RWPE1 (cell line): ENCODE results near the gene SLC38A1.

ENCODE experiments used
- CTCF ChIA-PET: fragments of 350-600 bp; sonication (Branson Sonifier 250); formaldehyde crosslinking; extraction: SDS; loops from one replicate; lab custom pipeline; 2021; lab: Yijun Ruan, JAX
- POLR2A ChIA-PET: fragments of 400-600 bp; formaldehyde crosslinking; extraction: SDS; loops from one replicate; lab custom pipeline; 2020; ENCODE audit warnings: antibody characterized with exemption; ENCODE audit not compliant: low non-redundant PET; lab: Yijun Ruan, JAX
- DNase-seq: peaks from one replicate; pipeline ENCODE4 v3.0.0; 2012; ENCODE audit warnings: low spot score
- H3K27ac ChIP-seq: fragments of 450-650 bp; 2 replicates; pipeline ENCODE4 v1.5.1; 2017
- CTCF ChIP-seq: fragments of 450-650 bp; conservative IDR thresholded peaks from 2 replicates; pipeline ENCODE4 v1.5.1; 2017; ENCODE audit warnings: low read depth, mild to moderate bottlenecking

The SLC38A1 gene

GRCh38 chr12:46152456-46152855 is 116.4 kb downstream of the SLC38A1 start:
- ChIA-PET CTCF (interaction anchor here (1.0 kb wide), 1 partner anchor 12 kb away, joined by 3 read pairs; no protein-coding TSS in a partner anchor), POLR2A (no interaction called here)

GRCh38 chr12:46150735-46151134 is 118.1 kb downstream of the SLC38A1 start:
- DNase-seq, result no peak
- no peak for TF ChIP-seq CTCF
- CTCF ChIA-PET, result interaction anchor here (0.5 to 0.7 kb wide), 2 partner anchors 53 to 146 kb away, joined by 3 read pairs; no protein-coding TSS in a partner anchor
- POLR2A ChIA-PET, result no interaction called here
- H3K27ac ChIP-seq, result no peak overlapping the region

More at GRCh38 chr12:46152456-46152855, 116.4 kb downstream of the SLC38A1 start:
- DNase-seq, result no peak
- H3K27ac ChIP-seq, result no peak overlapping the region
- TF ChIP-seq CTCF, result no peak

- CTCF ChIA-PET, result interaction anchor here (0.7 kb wide), 1 partner anchor 53 kb away, joined by 3 read pairs; no protein-coding TSS in a partner anchor
- DNase-seq, result no peak
- H3K27ac ChIP-seq, result no peak overlapping the region
- no peak for TF ChIP-seq CTCF
- POLR2A ChIA-PET, result interaction anchor here (0.6 kb wide), 1 partner anchor 647 kb away, joined by 6 read pairs; no protein-coding TSS in a partner anchor
These were observed 118.9 kb downstream of the SLC38A1 start for GRCh38 chr12:46149905-46150304.

GRCh38 chr12:46149079-46149464 is 119.8 kb downstream of the SLC38A1 start:
- H3K27ac ChIP-seq, result no peak overlapping the region
- TF ChIP-seq CTCF, result no peak
- DNase-seq, result no peak
- POLR2A ChIA-PET, result no interaction called here
- CTCF ChIA-PET, result no interaction called here

GRCh38 chr12:46148327-46149078 is 120.3 kb downstream of the SLC38A1 start:
- ChIA-PET CTCF (no interaction called here), POLR2A (no interaction called here)
- H3K27ac ChIP-seq, result no peak overlapping the region
- DNase-seq, result no peak
- no peak for TF ChIP-seq CTCF

GRCh38 chr12:46147144-46147543 is 121.7 kb downstream of the SLC38A1 start:
- ChIA-PET POLR2A (no interaction called here), CTCF (interaction anchor here (0.5 to 0.9 kb wide), 2 partner anchors 11 to 120 kb away, joined by 3 to 5 read pairs; no protein-coding TSS in a partner anchor)
- no peak for DNase-seq
- no peak overlapping the region for H3K27ac ChIP-seq
- TF ChIP-seq CTCF, result no peak
